Stimulated activated CD8-positive, alpha-beta memory T cell treated with anti-CD3 and anti-CD28 coated beads, Interleukin-15, amount 100 ng/mL, for 1 hour (primary cell): ENCODE results near the gene GRK1.
"Not testable (repeated sequence)": the region's sequence is repeated elsewhere in the genome, so short reads cannot be mapped to it uniquely, and the experiment has no call there.

Experiments
- DNase-seq: peaks from one replicate; pipeline ENCODE4 v3.0.0-alpha.2; 2020; ENCODE audit warnings: low read depth

GRK1 gene

GRCh38 chr13:113666951-113667701 lies at the start of gene GRK1:
Gene GRK1 (plus strand): TSS chr13:113667219. CDS start chr13:113667387, 168 bp downstream.
- no peak for DNase-seq

GRCh38 chr13:113617961-113618360 lies 49.1 kb upstream of the GRK1 start:
- no peak for DNase-seq

- no peak for DNase-seq
Observed at GRCh38 chr13:113618455-113618854, 48.6 kb upstream of the GRK1 start.

DNA sequence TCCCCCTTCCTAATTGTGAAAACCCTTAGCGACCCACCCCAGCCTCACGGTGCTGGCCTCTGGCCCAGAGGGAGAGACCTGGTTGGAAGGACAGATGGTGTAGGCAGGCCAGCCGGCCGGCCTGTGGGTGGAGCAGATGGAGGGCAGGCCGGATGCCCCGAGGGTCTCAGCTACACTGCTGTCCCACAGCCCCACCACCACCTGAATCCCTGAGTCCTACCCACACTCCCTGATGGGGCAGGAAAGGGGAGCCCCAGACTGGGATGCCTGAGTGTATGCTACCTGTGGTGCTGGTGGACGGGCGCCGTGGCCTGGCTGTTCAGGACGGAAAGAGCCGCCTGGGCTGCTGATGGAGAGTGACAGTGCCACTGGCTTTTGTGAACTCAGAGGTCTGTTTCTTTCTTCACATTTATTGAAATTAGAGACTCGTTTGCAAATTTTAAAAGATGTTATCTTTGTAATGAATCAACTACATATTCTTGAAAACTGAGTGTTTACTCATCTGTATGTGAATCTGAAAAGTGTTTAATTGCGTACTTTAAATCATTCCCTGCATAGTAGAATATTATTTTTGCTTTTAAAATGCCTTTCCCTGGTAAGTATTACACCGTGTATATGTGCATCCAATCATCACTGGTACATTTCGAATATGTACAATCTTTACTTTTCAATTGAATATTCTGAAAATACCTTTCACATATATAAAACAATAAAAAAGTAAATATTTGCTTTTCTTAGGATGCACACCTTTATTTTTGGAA lies 46.8 kb upstream of the GRK1 start:
- DNase-seq: no peak

GRCh38 chr13:113621046-113621445 lies 46.0 kb upstream of the GRK1 start:
- DNase-seq: no peak

DNA sequence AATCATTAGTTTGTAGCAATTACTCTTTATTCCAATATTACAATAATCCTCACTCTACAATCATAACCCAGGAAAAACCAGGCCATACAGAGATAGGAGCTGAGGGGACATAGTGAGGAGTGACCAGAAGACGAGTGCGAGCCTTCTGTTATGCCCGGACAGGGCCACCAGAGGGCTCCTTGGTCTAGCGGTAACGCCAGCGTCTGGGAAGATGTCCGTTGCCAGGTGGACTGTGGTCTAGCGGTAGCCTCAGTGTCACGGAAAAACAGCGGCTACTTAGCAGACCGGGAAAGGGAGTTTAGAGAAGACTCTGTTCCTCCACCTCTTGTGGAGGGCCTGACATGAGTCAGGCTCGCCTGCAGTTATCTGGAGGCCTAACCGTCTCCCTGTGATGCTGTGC lies 45.5 kb upstream of the GRK1 start:
- not testable (repeated sequence) for DNase-seq

- not testable (repeated sequence) for DNase-seq
Observed at GRCh38 chr13:113621986-113622550, 45.0 kb upstream of the GRK1 start.

DNA sequence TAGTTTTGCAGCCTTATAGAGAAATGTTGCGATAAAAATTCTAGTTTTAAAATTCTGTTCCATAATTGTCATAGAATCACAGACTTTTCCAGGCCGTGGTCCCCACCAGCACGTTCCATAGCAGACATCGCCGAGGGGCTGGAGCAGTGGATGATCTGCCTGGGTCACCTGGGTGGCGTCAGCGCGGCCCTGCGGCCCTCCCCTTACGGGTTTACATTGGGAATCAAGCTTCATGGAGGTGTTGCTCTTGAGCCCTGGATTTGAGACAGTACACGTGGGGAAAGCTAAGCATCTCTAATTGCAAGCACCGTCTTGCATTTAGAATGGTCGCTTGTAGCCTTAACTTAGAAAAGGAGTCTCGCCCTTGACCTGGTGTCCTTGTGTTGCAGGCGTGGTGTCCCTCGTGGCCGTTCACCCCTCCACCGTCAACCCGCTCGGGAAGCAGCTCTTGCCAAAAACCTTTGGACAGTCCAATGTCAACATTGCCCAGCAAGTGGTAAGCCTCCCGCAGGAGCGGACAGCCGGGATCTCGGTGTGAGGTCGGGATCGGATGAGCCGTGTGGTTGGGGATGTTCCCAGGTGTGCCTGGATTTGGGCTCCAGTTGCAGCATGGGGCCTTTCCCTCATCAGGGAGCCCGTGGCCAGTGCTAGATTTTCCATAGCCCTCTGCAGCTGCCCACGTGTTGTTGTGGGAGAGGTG lies 44.1 kb upstream of the GRK1 start:
- DNase-seq: no peak

GRCh38 chr13:113623491-113624234 lies 43.4 kb upstream of the GRK1 start:
- no peak for DNase-seq

GRCh38 chr13:113624235-113624587 lies 42.8 kb upstream of the GRK1 start:
- no peak for DNase-seq

- not testable (repeated sequence) for DNase-seq
Observed at GRCh38 chr13:113624640-113625304, 42.2 kb upstream of the GRK1 start.

- no peak for DNase-seq
Observed at GRCh38 chr13:113625965-113626721, 40.9 kb upstream of the GRK1 start.

GRCh38 chr13:113627136-113627535 lies 39.9 kb upstream of the GRK1 start:
- no peak for DNase-seq

DNA sequence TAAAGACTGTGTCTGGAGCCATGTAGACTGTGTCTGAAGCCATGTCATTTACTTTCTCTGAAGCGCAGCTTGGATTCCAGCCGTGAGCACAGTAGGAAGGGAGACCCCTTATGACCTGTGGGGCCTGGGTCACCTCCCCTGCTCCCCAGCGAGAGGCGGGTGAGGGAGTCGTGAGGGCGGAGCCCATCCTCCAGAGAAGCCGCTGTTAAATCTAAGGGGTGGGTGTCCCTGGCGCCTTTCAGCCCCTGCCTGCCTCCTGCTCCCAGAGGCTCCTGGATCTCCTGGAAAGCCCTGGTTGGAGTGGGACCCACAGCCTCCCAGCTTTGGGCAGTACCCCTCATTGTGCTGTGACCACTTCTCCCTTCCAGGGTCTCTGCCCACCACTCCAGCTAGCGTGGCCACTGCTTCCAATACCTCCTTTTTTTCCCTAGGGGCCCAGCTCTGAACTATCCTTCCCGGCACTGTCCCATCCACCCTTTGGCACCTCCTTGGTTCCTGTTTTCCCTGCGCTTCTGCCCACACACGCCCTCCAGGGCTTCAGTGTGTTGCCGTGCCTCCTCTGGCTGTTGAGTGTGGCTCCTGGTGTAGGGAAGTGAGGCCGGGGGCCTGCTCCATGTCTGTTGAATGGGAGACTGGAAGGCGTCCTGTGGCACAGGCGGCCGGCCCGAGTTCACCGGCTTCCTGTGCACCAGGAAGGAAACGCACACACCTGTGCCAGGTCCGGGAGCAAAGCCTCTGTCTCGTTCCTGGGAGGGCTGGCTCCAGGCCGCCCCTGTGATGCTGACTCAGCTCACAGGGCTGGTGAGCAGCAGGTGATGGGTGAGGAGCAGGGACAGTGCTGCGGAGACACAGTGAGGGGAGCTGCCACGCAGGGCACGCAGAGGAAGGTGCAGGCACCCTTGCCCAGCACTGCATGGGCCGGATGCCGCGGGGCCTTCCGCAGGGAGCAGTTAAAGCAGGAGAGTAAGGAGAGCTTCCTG lies 38.4 kb upstream of the GRK1 start:
- DNase-seq: no peak

- no peak for DNase-seq
Observed at GRCh38 chr13:113629866-113630265, 37.2 kb upstream of the GRK1 start.

GRCh38 chr13:113630296-113630695 lies 36.7 kb upstream of the GRK1 start:
- no peak for DNase-seq

- DNase-seq: no peak
Observed at GRCh38 chr13:113630804-113631203, 36.2 kb upstream of the GRK1 start.

DNA sequence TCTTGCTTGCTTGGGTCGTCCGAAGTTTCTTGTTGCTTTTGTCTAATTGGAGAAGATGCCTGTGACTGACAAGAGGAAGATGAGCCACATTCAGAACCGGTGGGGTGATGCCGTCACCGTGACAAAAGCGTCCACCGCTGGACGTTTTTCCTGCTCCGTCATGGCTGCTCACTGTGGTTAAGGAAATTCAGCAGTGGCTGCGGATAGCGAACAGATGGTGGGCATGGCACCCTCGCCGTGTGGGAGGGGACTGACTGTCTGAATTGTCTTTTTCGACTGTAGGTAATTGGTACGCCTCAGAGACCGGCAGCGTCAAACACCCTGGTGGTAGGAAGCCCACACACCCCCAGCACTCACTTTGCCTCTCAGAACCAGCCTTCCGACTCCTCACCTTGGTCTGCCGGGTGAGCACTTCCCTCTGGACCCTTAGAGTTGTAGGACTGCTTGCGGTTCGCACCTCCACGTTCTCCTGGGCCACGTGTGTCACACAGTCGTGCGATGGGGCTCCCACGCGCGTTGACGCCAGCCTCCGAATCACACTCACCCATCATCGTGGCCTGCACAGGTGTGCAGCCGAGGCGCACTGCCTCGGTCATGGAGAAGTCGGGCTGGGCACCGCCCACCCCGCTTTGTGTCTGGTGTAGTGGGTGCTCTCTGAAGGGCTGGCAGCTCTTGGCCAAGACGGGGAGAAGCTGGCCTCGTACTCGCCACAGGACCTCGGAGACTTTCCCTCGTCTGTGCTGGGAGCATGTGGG lies 35.5 kb upstream of the GRK1 start:
- no peak for DNase-seq
